Stromal cell of bone marrow (primary cell): ENCODE measurements around the gene EFNA2.

Source experiments
- DNase-seq: peaks from one replicate; pipeline ENCODE4 v3.0.0-alpha.2; 2012; ENCODE audit warnings: low read depth

The EFNA2 gene

GRCh38 chr19:1284293-1284978, 1.2 kb upstream of the EFNA2 start:
- no peak for DNase-seq

DNA sequence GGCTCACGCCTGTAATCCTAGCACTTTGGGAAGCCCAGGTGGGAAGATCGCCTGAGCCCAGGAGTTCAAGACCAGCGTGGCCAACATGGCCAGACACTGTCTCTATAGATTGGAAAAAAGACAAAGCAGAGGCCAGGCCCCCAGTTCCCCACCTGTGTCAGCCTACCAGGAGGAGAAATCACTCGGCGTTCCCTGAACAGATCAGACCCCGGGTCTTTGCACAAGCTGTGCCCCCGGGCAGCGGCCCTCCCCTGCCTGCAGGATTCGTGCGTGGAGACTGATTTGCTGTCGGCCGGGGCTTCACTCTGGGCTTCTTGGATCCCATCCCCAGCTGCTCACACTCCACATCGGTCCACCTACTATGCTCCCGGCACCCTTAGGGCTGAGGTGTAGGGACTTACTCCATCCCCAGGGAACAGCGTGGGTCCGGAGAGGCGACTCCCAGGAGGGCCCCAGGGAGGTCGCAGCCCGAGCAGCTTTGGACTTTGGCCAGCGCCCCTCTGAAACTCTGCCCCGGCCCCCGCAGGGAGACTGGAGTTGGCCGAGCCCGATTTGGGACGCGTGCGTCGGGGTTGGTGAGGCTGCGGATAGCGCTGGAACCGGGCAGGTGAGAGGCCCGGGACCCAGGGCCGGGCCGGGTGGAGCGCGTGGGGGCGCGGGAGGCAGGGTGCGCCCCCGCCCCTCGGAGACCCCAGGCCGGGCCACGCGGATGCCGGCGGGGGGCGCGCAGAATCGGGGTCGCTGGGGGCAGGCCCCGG, 515 bp upstream of the EFNA2 start:
- DNase-seq: no peak

- DNase-seq: no peak
These were observed 1.0 kb downstream of the EFNA2 start for GRCh38 chr19:1286487-1287353.

GRCh38 chr19:1287354-1288225, 1.9 kb downstream of the EFNA2 start:
- no peak for DNase-seq

DNA sequence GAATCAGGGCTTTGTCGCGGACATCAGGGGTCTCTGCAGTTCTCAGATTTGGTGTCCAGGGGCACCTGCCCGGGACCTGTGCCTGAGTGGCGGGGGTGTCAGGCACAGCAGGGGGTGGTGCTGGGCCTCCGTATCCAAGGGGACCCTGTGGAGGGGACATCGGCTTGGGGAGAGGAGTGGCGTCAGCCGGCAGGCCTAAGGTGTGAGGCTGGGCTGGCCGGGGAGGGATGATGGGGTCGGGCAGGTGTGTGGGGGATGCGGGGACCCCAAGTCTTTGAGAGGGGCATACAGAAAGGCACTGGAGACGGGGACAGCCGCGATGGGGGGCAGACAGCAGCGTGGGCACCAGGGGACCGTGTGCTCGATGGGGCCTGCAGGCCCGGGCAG, 2.5 kb downstream of the EFNA2 start:
- no peak for DNase-seq

DNA sequence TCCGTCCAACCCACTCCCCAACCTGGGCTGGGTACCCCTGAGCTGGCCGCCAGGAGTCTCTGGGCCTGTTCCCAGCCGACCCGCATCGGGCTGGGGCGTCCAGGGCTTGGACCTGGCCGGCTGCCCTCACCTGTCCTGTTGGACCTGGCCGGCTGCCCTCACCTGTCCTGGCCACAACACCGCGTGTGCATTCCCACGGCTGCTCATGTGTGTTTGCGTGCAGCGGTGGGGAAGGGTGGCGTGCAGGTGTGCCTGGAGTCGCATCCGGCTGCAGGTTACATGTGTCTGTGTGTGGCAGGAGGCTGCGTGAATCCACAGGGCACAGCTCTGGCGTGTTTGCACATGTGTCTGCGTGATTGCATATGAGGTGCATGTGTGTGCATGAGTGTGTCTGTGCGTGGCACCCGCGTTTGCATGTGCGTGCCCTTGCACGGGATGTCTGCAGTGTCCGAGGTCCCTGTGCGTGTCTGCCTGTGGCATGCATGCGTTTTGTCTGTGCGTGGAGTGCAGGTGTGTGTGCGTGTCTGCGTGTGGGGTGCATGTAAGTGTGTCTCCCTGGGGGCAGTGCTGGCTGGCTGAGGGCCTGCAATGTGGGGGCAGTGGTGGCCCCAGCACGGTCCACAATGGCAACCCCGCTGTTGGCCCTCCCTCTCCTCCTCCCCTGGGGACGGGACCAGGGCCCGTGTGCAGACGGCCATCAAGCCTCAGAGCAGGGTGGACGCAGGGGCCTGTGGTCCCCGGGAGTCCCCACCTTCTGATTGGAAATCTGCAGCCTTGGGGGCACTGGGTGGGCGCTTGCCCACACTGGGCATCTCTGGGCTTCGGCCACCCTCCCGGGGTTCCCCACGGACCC, 3.4 kb downstream of the EFNA2 start:
- DNase-seq: no peak

- DNase-seq: no peak
These were observed 4.0 kb downstream of the EFNA2 start for GRCh38 chr19:1289686-1290025.

- no peak for DNase-seq
These were observed 4.6 kb downstream of the EFNA2 start for GRCh38 chr19:1290196-1290702.

DNA sequence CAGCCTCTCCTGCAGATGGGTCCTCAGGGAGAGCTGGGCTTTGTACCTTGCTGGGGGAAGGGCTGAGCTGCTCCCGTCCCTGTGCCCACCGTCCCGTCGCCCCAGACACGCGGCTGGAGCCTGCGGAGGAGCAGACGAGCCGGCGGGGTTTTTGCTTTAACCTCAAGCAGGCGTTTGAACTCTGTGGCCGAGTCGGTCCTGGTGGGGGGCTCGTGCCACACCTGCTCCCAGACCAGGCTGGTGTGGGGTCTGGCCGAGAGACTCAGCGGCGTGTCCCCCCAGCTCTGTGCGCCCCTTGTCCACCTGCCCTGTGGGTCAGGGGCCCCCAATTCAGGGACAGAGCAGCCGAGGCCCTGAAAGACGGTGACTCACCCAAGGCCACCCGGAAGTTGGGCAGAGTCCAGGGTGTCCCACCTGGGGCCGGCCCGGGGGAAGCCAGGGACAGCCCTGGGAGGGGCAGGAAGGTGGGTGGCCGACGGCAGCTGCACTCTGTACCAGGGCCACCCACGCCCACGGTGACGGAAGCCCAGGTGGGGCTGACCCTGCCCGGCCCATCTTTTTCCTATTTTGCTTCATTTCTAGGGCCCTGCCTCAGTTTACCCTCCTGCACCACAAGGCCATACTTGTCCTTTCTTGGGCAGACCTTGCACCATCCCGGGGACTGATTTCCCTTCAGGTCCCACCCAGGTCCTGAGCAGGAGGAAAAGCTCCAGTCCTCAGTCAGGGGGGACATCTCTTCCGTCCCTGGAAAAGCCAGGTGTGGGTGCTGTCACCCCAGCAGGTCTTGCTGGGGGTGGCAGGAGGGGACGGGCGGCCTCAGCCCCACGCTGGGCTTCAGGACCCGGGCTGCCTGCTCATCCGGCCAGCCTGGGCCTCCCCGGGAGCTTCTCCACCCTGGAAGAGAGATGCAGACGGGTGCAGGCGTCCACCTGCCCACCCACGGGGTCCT, 5.3 kb downstream of the EFNA2 start:
- no peak for DNase-seq

DNA sequence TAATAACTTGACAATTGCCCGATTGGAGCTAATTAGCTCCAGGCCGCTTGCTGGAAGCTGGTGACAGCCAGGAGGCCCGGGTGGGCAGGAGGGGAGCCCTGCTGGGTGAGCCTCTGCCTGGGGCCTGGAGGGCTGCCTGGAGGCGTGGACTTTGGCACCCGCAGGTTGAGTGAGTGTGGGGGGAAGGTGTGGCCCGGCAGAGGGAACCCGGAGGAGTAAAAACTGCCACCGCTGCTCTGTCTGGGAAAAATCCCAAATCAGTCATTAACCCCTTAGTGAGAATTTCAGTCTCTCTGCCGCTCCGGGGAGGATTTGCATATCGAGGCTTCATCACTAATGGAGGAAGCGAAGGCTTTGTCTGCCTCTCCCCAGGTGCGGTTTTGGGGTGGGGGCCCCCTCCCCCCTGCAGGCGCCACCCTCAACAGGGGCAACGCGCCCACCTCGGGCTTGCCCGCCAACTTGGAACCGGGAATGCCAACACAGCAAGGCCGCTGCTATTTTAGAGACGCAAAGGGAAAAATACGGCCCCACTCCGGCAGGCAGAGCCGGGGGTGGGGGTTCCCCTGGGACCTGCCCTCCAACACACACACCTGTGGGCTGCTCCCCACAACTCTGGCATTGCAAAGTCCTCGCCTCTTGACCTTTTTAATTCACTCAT, 6.2 kb downstream of the EFNA2 start:
- no peak for DNase-seq

DNA sequence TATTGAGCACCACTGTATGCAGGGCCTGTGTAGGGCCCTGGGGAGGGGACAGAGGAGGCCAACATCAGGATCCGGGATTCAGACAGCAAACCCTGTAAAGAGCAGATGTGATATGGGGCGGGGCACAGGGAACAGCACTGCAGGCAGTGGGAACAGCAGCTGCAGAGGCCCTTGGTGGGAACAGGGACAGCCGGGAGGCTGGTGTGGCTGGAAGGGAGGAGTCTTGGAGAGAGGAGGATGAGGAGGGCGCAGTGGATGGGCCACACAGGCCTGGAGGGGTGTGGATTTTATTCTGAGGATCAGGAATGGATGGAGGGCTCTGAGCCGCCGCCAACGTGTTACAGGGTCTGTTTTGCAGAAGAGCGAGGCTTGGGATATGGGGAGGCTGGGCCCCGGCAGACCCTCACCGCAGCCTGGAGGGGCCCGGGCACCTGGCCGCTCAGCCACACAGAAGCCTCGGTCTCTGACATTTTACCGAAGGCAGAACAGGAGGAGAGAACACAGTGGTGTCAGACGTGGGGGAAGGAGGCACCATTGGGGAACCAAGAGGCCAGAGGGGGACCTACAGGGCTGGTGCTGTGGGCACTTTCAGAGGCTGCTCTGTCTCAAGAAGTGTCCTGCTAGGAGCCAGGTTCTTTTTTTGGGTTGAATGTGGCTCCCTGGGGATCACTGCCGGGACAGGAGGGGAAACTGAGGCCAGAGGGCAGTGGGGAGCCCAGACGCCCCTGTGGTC, 6.9 kb downstream of the EFNA2 start:
- DNase-seq: no peak

GRCh38 chr19:1293782-1294604, 8.3 kb downstream of the EFNA2 start:
- no peak for DNase-seq

- no peak for DNase-seq
These were observed 9.0 kb downstream of the EFNA2 start for GRCh38 chr19:1294688-1295087.

- no peak for DNase-seq
These were observed 9.7 kb downstream of the EFNA2 start for GRCh38 chr19:1295169-1296012.

DNA sequence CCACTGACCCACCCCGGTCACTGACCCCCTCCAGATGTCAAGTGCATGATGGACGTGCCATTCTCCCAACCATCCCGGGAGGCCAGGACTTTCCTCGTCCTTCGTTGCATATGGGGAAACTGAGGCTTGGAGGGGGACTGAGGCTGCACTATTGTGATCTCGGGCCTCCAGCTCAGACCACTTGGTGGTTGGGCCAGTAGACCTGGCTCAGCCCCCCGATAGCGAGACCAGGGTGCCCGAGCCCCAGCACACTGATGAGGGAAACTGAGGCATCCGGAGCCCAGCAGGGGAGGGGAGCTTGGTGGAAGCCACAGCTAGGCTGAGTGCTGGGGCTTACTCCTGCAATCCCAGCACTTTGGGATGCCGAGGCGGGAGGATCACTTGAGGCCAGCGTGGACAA, 10.4 kb downstream of the EFNA2 start:
- no peak for DNase-seq

DNA sequence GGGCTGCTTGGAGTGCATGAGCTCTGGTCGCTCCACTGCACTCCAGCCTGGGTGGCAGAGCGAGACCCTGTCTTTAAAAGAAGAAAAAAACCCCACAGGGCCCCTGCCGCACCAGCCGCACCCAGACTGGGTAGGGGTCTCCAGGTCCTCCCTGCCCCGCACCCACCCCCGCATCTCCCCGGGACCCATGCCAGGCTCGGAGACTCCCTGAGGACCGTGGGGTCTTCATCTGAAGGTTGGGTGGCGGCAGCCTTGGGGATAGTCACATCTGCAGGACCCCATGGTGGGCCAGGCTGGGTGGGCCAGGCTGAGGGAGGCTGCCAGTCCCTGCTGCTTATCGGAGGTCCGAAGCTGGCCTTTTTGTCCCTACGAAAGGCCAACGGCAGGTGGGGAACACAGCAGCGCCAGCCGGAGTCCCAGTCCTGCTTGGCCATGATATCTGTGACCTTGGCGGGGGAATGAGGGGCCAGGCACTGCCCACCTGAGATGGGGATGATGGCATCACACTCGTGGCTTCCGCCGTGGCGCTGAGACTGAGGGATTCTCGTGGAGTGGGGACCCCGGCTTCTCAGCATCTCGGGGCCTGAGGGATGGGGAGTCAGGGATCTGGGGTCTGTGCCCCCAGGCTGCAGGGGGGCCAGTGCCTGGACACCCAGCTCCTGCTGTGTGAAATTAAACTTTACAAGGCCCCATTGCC, 11.1 kb downstream of the EFNA2 start:
- no peak for DNase-seq
